HepG2 (cell line): Measurements from ENCODE around the gene TMEM156. TPM values are rescaled to one million over a fixed set of nuclear protein-coding genes. Genes with fewer than 3 reads are reported as not detected.

Source experiments
- ATAC-seq: fragments of 200-7000 bp; cut with Tn5 transposase; 3 replicates; pipeline ENCODE4 v1.9.1; 2020; ENCODE audit warnings: mild to moderate bottlenecking, moderate library complexity
- BruUV-seq: library from RNA; stranded (reverse); fragments of 400-500 nt; replicated peaks from 2 replicates; lab custom pipeline; 2021; lab: Mats Ljungman, UMichigan
- CTCF ChIA-PET: fragments of 300-600 bp; formaldehyde crosslinking; extraction: SDS; loops from one replicate; lab custom pipeline; 2021; ENCODE audit warnings: low total read pairs, inconsistent platforms, low intra/inter-chr PET ratio; lab: Yijun Ruan, JAX
- POLR2A ChIA-PET: fragments of 350-600 bp; sonication (Branson Sonifier 250); formaldehyde crosslinking; loops from one replicate; lab custom pipeline; 2020; ENCODE audit warnings: antibody characterized with exemption, inconsistent platforms; lab: Yijun Ruan, JAX
- DNase-seq: peaks from one replicate; pipeline ENCODE4 v3.0.0-alpha.2; 2015; ENCODE audit warnings: low spot score
- FAIRE-seq: peaks from 3 replicates; lab custom pipeline; 2011; peaks lifted over from hg19 to GRCh38; lab: Jason Lieb, UNC
- H2AFZ ChIP-seq: one replicate; pipeline ENCODE4 v1.6.1; 2011; ENCODE audit warnings: low read length, inconsistent platforms
- H3K27ac ChIP-seq: fragments of 300-600 bp; 3 replicates; pipeline ENCODE4 v1.8.0; 2011; ENCODE audit warnings: mixed run types, mild to moderate bottlenecking, mixed read lengths, low read length, inconsistent platforms; ENCODE audit not compliant: insufficient read depth; ENCODE audit errors: extremely low read length
- H3K27me3 ChIP-seq, 2 experiments: fragments of 200-600 bp in 1 of 2; 2 replicates in 1 of 2; 3 replicates in 1 of 2; pipeline versions ENCODE4 v1.6.0 to v1.8.0; 2011; ENCODE audit warnings: low read length in 2 of 2, mild to moderate bottlenecking in 2 of 2, moderate library complexity in 2 of 2, inconsistent platforms in 1 of 2; ENCODE audit not compliant: insufficient read depth in 2 of 2, control insufficient read depth in 1 of 2
- H3K36me3 ChIP-seq, 2 experiments: fragments of 200-600 bp in 1 of 2; replicated peaks in 1 of 2; 2 replicates in 1 of 2; 3 replicates in 1 of 2; pipeline versions ENCODE4 v1.5.1 to v1.8.0; 2011; ENCODE audit warnings: low read length in 2 of 2, inconsistent platforms in 1 of 2; ENCODE audit not compliant: insufficient read depth in 2 of 2, control insufficient read depth in 1 of 2
- H3K4me1 ChIP-seq: 2 replicates; pipeline ENCODE4 v1.5.1; 2012; ENCODE audit warnings: low read length, inconsistent platforms; ENCODE audit not compliant: insufficient read depth
- H3K4me2 ChIP-seq: 2 replicates; pipeline ENCODE4 v1.6.0; 2011; ENCODE audit warnings: low read depth, low read length, inconsistent platforms
- H3K4me3 ChIP-seq, 3 experiments: fragments of 200-600 bp in 1 of 3; sonication (generic), shearing (Covaris generic) in 1 of 3; replicated peaks in 1 of 3; 2 replicates each; pipeline ENCODE4 v1.5.1; 2011 to 2016; ENCODE audit warnings: low read length in 3 of 3, inconsistent platforms in 2 of 3, low read depth in 2 of 3, mild to moderate bottlenecking in 2 of 3, control low read depth in 1 of 3, mixed read lengths in 1 of 3; ENCODE audit not compliant: insufficient read depth in 1 of 3
- H3K79me2 ChIP-seq: one replicate; pipeline ENCODE4 v1.6.1; 2011; ENCODE audit warnings: low read length, inconsistent platforms; ENCODE audit not compliant: insufficient read depth
- H3K9ac ChIP-seq: 2 replicates; pipeline ENCODE4 v1.6.0; 2011; ENCODE audit warnings: mild to moderate bottlenecking, low read depth, low read length, inconsistent platforms; ENCODE audit not compliant: insufficient read depth
- H3K9me3 ChIP-seq: 2 replicates; pipeline ENCODE4 v1.5.1; 2012; ENCODE audit warnings: mild to moderate bottlenecking, low read length
- H4K20me1 ChIP-seq: 2 replicates; pipeline ENCODE4 v1.6.0; 2011; ENCODE audit warnings: inconsistent platforms, mild to moderate bottlenecking, low read length, moderate library complexity; ENCODE audit not compliant: insufficient read depth
- DMAP1 ChIP-seq: IDR thresholded peaks from 2 replicates; pipeline ENCODE4 v1.6.1; 2016
- HDAC6 ChIP-seq: fragments of 200-600 bp; sonication (generic); IDR thresholded peaks from 2 replicates; pipeline ENCODE4 v1.7.0; 2017; ENCODE audit warnings: mild to moderate bottlenecking, antibody characterized with exemption, low read length, low read depth
- PTBP1 ChIP-seq: fragments of 200-400 bp; formaldehyde crosslinking; IDR thresholded peaks from 2 replicates; pipeline ENCODE4 v1.6.1; 2018; ENCODE audit warnings: low read length, low read depth; ENCODE audit not compliant: poor library complexity, severe bottlenecking
- ZNF737 ChIP-seq: sonication (generic); formaldehyde crosslinking; IDR thresholded peaks from 2 replicates; pipeline ENCODE4 v1.5.0; 2020; ENCODE audit warnings: missing genetic modification reagents, mild to moderate bottlenecking, borderline replicate concordance
- ZXDC ChIP-seq: sonication (generic); formaldehyde crosslinking; IDR thresholded peaks from 2 replicates; pipeline ENCODE4 v1.5.0; 2020; ENCODE audit warnings: mild to moderate bottlenecking, missing genetic modification reagents
- WGBS: methylation state at CpG from one replicate; pipeline ENCODE4 v1.1.6; 2017; ENCODE audit warnings: low lambda C conversion rate; 5-methylcytosine and 5-hydroxymethylcytosine counted together
- in situ Hi-C: cut with HindIII; loops from 2 replicates; pipeline ENCODE4 v1.10.0; 2017; ENCODE audit warnings: low pct_unique_long_range_greater_than_20kb; ENCODE audit not compliant: extremely low pct_ligation_motif_present
- intact Hi-C: fragments of 100-400 bp; cut with micrococcal nuclease; formaldehyde crosslinking; loops from one replicate; pipeline ENCODE4 v1.10.0; 2022; ENCODE audit not compliant: unreplicated experiment
- polyA plus RNA-seq, 8 experiments: library from polyadenylated mRNA; depleted of rRNA in 3 of 8; stranded (reverse) in 7 of 8; unstranded in 1 of 8; fragments of >200 nt; fragmentation: Illumina TruSeq in 4 of 8; extraction: Trizol in 4 of 8; gene quantifications; 2 replicates each; pipeline versions ENCODE4 v1.2.1 to v1.2.3, GENCODE V29; 2011 to 2016; ENCODE audit warnings: low read depth in 4 of 8, missing spikeins in 1 of 8, mixed read lengths in 1 of 8; ENCODE audit not compliant: insufficient read depth in 1 of 8
- total RNA-seq, 5 experiments: library from RNA; depleted of rRNA; stranded (reverse); fragments of >200 nt; fragmentation: Illumina TruSeq; extraction: Trizol; gene quantifications; 2 replicates each; pipeline ENCODE4 v1.2.3, GENCODE V29; 2016; ENCODE audit warnings: low read depth in 1 of 5

TMEM156 gene
- total and polyA plus RNA-seq, 2 of the 13 experiments (the other 11 are each of a cell fraction or from before 2014, with no cell fraction given), result 1.6 TPM; not detected in 1

- TF ChIP-seq PTBP1 (no peak), ZNF737 (CRISPR knock-in tag) (no peak), ZXDC (no peak)
These were observed 77.5 kb downstream of the TMEM156 start (continued) for GRCh38 chr4:38954727-38955126.

- TF ChIP-seq HDAC6, result no peak
- TF ChIP-seq DMAP1, result no peak
- POLR2A ChIA-PET, result no interaction called here
These were observed 80.2 kb downstream of the TMEM156 start for GRCh38 chr4:38952017-38952416.

More at GRCh38 chr4:38952017-38952416, 80.2 kb downstream of the TMEM156 start:
- in situ Hi-C loops, result no loop called here
- WGBS, result 0% methylated on average over 1 of the region's 1 CpG
- ATAC-seq (no peak), DNase-seq (no peak), FAIRE-seq (no peak)
- no TSS peak for BruUV-seq
- Histone ChIP-seq H3K27ac (no peak overlapping the region), H3K4me1 (peaks cover 16% of the 10 kb centered on the region), H4K20me1 (no peaks in the 10 kb centered on the region), H3K9me3 (no peaks in the 10 kb centered on the region), H3K36me3 (no peaks in the 10 kb centered on the region), H3K4me3 (no peak overlapping the region), H2AFZ (no peak overlapping the region), H3K4me2 (no peak overlapping the region), H3K79me2 (no peaks in the 10 kb centered on the region), H3K27me3 (no peaks in the 10 kb centered on the region), H3K9ac (no peak overlapping the region)
- CTCF ChIA-PET, result no interaction called here
- intact Hi-C loops, result no loop called here
